Measurements from ENCODE around the gene SLC18A3.
A peak's percentile ranks its signal among the peaks of the same experiment; 100 is the strongest.

SLC18A3 gene

DNA sequence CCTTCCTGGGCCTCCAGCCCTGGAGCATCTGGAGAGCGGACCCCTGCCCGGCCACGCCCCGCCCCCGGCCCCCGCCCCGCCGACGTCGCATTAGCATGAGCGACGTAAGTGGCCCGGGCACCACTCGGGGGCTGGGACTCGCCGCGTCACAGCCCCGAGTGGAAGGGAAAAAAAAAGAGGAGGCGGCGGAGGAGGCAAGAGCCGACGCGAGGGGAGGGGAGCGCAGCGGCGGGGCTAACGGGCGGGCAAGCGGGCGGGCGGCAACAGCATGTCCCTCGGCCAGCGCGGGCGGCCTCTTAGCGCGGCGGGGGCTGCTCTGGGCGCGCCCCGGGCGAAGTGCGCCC is at the start of gene SLC18A3:
TSS of gene SLC18A3 (plus strand) at position 197 of the 344 bp plus-strand sequence. CDS start 431 bp downstream, outside the sequence.
- H3K36me3 Mint-ChIP-seq (ENCODE audit: low read depth) = no peaks in the 10 kb centered on the region
- peaks cover 6% of the 10 kb centered on the region for H3K4me1 Mint-ChIP-seq (ENCODE audit: low read depth)
- H3K4me3 Mint-ChIP-seq = no peak within 1 kb of the TSS
- peaks cover 9% of the 10 kb centered on the region for H3K9me3 Mint-ChIP-seq
- no peak within 1 kb of the TSS for H3K27ac Mint-ChIP-seq
- peaks cover 73% of the 10 kb centered on the region for H3K27me3 Mint-ChIP-seq

DNA sequence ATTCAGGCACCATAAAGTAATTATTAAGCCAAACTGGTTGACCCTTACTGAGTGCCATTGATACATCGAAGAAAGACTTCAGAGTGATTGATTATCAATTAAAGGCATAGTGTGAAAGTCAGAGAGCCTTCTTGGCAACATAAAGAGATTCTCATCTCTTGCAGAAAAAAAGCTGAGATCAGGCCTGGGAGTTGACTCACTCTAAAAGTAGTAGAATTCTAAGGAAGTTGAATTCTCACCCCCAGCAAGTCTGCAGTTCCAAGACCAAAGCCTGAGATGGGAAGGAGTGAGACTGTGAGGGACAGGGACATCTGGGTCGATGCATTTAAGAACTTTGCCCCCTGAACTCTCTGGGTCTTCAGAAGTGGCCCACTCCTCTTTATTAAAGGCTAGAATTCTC is 49.6 kb upstream of the SLC18A3 start:
- no peak overlapping the region for H3K27ac Mint-ChIP-seq
- no peak overlapping the region for H3K4me3 Mint-ChIP-seq
- no peaks in the 10 kb centered on the region for H3K4me1 Mint-ChIP-seq (ENCODE audit: low read depth)
- H3K27me3 Mint-ChIP-seq = peaks cover 21% of the 10 kb centered on the region
- peaks cover 4% of the 10 kb centered on the region for H3K9me3 Mint-ChIP-seq
- H3K36me3 Mint-ChIP-seq (ENCODE audit: low read depth) = no peaks in the 10 kb centered on the region

DNA sequence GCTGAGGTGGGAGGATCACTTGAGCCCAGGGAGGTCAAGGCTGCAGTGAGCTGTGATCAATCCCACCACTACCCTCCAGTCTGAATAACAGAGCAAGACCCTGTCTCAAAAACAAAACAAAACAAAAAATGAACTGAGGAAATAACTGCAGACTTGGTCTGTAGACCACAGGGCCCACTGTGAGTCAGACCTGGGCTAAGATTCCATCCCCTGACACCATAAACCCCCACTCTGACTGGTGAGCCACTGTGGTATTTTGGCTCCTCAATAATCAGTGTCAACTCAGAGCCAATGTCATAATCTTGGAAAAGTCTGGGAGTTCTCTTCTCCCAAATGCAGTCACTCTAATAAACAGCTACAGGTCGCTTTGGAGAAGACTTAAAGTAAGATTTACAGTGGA is 47.2 kb upstream of the SLC18A3 start:
- Mint-ChIP-seq H3K27me3 (peaks cover 29% of the 10 kb centered on the region), H3K9me3 (no peaks in the 10 kb centered on the region), H3K36me3 (ENCODE audit: low read depth) (no peaks in the 10 kb centered on the region), H3K4me3 (no peak overlapping the region), H3K27ac (no peak overlapping the region), H3K4me1 (ENCODE audit: low read depth) (peaks cover 7% of the 10 kb centered on the region)

DNA sequence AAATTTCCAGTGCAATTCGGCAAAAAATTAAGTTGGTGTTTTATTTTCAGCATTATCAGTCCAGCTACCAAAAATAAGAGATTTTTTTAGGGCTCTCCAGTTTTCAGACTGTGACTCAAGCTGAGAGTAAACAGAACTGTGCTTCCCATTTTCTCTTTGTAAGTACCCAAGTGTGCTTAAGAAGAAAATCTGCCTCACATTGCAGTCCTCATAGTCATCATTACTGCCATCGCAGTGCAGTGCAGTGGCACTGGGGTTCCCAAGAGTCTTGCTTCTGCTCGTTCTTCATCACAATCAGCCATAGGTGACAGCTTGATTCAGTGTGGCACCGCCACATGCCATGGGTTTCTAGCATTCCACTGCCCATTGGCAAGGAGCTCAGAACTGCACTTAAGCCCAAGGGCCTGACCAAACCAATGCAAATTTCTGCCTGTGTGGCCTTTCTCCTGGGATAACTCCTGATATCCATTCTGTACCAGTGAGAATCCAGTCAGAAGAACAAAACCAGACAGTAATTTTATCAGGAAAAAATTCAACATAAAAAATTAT is 45.6 kb upstream of the SLC18A3 start:
- Mint-ChIP-seq H3K4me3 (no peak overlapping the region), H3K9me3 (peaks cover 4% of the 10 kb centered on the region), H3K4me1 (ENCODE audit: low read depth) (peaks cover 24% of the 10 kb centered on the region), H3K36me3 (ENCODE audit: low read depth) (no peaks in the 10 kb centered on the region), H3K27me3 (peaks cover 41% of the 10 kb centered on the region), H3K27ac (no peak overlapping the region)

DNA sequence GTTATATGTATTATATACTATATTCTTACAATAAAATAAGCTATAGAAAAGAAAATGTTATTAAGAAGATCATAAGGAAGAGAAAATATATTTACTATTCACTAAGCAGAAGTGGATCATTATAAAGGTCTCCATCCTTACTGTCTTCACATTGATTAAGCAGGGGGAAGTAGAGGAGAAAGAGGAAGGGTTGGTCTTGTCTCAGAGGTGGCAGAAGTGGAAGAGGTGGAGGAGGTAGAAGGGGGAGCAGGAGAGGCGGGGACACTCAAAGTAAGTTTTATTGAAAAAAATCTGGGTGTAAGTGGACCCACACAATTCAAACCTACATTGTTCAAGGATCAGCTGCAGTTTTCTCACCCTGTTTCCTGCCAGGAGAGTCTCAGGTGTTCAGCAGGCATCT is 42.3 kb upstream of the SLC18A3 start:
- Mint-ChIP-seq H3K4me3 (no peak overlapping the region), H3K36me3 (ENCODE audit: low read depth) (no peaks in the 10 kb centered on the region), H3K4me1 (ENCODE audit: low read depth) (peaks cover 37% of the 10 kb centered on the region), H3K27ac (peak overlapping the region; percentile 91), H3K27me3 (peaks cover 47% of the 10 kb centered on the region), H3K9me3 (peaks cover 4% of the 10 kb centered on the region)

DNA sequence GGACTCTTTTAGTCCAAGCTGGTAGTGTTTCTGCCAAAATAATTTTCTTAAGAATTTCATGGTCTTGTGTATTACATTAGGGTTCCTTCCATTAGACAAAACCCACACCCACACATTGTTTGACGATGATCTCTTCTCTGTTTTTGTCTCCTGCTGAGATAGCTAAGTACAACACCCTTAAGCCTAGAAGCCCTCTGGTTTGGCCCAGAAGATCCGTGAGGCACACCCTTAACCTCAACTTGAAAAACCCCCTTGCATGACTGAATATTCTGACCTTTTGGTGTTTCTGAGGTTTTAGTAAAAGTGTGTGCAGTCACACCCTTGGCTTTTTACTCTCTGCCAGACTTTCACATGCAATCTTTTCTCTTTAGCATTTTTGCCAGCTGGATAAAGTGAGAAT is 41.9 kb upstream of the SLC18A3 start:
- Mint-ChIP-seq H3K4me3 (peak overlapping the region; percentile 67), H3K27ac (peak overlapping the region; percentile 91), H3K27me3 (peaks cover 48% of the 10 kb centered on the region), H3K4me1 (ENCODE audit: low read depth) (peaks cover 37% of the 10 kb centered on the region), H3K9me3 (peaks cover 4% of the 10 kb centered on the region), H3K36me3 (ENCODE audit: low read depth) (no peaks in the 10 kb centered on the region)

DNA sequence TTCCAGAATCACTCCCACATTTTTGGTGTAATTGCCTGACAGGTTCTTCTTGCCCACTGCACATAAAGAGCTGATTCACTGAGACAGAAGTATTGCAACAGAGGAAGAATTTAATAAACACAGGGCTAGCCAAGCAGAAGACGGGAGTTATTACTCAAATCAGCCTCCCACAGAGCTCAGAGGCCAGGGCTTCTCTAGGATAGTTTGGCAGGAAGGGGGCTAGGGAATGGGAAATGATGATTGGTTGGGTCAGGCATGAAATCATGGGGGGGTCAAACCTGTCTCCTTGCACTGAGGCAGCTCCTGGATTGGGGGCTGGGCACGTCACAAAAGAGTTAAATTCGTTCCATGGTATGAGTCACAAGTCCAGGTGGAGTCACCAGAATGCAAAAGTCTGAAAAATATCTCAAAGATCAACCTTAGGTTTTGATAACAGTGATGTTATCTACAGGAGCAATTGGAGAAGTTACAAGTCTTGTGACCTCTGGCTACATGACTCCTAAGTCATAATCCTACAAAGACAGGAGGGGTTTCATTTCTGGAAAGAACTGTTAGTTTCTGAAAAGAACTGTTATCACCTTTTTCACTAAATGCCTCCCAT is 41.0 kb upstream of the SLC18A3 start:
- Mint-ChIP-seq H3K27me3 (peaks cover 46% of the 10 kb centered on the region), H3K36me3 (ENCODE audit: low read depth) (no peaks in the 10 kb centered on the region), H3K4me1 (ENCODE audit: low read depth) (peaks cover 37% of the 10 kb centered on the region), H3K27ac (peak overlapping the region; percentile 91), H3K4me3 (peak overlapping the region; percentile 67), H3K9me3 (peaks cover 4% of the 10 kb centered on the region)

DNA sequence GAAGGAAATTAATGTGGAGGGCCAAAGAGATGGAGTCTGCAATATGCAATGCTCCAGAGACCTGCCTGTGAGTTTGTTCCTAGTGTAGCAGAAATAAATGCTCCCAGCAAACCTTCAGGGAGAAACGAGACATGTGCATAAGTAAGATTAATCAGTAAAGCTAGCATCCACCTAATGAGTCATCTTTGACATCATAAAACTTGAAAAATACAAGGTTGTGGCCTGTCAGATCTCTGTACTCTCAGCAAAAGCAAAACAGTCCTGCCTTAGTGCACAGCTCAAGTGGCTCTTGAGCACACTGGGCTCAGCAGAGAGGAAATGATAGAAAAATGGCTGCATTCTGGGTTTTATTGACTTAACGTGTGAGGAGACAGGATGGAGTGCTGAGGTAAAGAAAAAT is 38.7 kb upstream of the SLC18A3 start:
- no peak overlapping the region for H3K4me3 Mint-ChIP-seq
- H3K36me3 Mint-ChIP-seq (ENCODE audit: low read depth) = no peaks in the 10 kb centered on the region
- H3K9me3 Mint-ChIP-seq = peaks cover 4% of the 10 kb centered on the region
- no peak overlapping the region for H3K27ac Mint-ChIP-seq
- peaks cover 37% of the 10 kb centered on the region for H3K4me1 Mint-ChIP-seq (ENCODE audit: low read depth)
- H3K27me3 Mint-ChIP-seq = peaks cover 36% of the 10 kb centered on the region

DNA sequence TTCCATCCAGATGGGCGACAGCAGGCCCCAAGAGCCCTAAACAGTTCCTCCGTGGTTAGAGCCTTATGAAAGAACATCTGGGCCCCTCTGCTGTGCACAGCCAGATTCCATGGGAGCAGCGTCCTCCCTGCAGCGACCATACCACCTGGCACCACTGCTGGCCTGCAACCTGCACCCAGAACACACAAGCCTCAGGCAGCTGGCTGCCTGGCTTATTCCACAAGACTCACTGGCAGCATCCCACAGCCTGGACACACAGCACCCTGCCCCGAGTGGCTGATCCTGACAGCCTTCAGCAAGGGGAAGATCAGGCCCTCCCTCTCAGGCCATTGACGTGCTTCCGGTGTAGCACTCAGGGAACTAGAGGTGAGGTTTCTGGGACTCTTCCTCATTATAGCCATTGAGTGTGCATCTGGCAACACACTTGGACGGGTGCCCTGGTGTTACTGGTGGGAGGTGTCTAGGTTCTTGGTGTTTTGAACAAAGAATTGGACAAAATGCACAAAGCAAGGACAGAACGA is 37.5 kb upstream of the SLC18A3 start:
- H3K27me3 Mint-ChIP-seq = peaks cover 40% of the 10 kb centered on the region
- H3K4me1 Mint-ChIP-seq (ENCODE audit: low read depth) = peaks cover 32% of the 10 kb centered on the region
- peaks cover 4% of the 10 kb centered on the region for H3K9me3 Mint-ChIP-seq
- H3K36me3 Mint-ChIP-seq (ENCODE audit: low read depth) = no peaks in the 10 kb centered on the region
- H3K27ac Mint-ChIP-seq = no peak overlapping the region
- no peak overlapping the region for H3K4me3 Mint-ChIP-seq

DNA sequence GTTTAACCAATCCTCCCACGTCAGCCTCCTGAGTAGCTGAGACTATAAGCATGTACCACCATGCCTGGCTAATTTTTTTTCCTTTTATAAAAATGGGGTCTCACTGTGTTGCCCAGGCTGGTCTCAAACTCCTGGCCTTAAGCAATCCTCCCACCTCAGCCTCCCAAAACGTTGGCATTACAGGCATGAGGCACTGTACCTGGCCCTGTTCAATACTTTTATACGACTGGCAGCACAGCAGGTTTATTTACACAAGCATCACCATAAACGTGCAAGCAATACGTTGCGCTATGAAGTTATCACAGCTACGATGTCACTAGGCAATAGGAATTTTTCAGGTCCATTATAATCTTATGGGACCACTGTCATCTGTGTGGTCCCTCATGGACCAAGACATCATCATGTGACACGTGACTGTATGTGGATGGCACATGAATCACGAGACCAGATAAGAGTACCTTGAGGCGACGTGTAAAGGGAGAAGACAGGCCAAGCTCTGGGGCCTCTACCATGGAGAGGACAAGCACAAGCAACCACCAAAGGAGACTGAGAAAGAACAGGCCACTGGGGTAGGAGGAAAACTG is 34.5 kb upstream of the SLC18A3 start:
- Mint-ChIP-seq H3K36me3 (ENCODE audit: low read depth) (no peaks in the 10 kb centered on the region), H3K9me3 (no peaks in the 10 kb centered on the region), H3K27ac (no peak overlapping the region), H3K4me3 (no peak overlapping the region), H3K4me1 (ENCODE audit: low read depth) (peaks cover 6% of the 10 kb centered on the region), H3K27me3 (peaks cover 30% of the 10 kb centered on the region)

DNA sequence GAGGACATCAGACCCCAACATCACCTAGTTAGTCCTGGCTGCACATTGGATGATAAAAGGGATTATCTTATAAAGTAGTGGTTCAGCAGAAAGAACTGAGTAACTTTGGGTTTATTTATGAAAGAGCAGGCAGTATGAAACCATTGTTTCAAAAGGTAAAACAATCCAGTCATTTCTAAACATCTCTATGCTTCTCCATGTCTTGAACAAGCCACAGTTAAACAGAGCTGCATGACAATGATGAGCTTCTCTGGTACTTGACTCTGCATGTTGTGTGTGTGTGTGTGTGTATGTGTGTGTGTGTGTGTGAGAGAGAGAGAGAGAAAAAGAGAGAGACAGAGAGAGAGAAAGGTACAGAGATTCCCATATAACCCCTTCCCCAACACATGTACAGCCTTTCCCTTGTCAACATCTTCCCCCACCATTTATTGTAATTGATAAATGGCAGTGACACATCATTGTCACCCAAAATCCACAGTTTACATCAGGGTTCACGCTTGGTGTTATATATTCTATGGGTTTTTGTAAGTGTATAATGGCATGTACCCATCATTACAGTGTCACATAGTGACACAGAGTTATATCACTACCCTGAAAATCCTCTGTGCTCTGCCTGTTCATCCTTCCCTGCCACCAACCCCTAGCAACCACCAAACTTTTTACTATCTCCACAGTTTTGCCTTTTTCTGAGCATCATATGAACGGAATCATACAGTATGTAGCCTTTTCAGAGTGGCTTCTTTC is 32.8 kb upstream of the SLC18A3 start:
- H3K27me3 Mint-ChIP-seq = peaks cover 28% of the 10 kb centered on the region
- H3K4me3 Mint-ChIP-seq = no peak overlapping the region
- H3K4me1 Mint-ChIP-seq (ENCODE audit: low read depth) = no peaks in the 10 kb centered on the region
- no peak overlapping the region for H3K27ac Mint-ChIP-seq
- no peaks in the 10 kb centered on the region for H3K9me3 Mint-ChIP-seq
- no peaks in the 10 kb centered on the region for H3K36me3 Mint-ChIP-seq (ENCODE audit: low read depth)

DNA sequence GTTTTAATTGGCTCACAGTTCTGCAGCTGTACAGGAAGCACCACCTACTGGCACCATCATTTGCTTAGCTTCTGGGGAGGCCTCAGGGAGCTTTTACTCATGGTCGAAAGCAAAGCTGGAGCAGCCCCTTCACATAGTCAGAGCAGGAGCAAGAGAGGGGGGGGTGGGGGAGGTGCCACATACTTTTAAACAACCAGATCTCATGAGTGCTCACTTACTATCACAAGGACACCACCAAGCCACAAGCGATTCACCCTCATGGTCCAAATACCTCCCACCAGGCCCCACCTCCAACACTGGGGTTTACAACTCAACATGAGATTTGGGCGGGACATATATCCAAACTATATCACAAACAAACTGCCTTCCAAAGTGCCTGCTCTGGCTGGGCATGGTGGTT is 31.7 kb upstream of the SLC18A3 start:
- H3K9me3 Mint-ChIP-seq = no peaks in the 10 kb centered on the region
- no peaks in the 10 kb centered on the region for H3K4me1 Mint-ChIP-seq (ENCODE audit: low read depth)
- H3K4me3 Mint-ChIP-seq = no peak overlapping the region
- peaks cover 31% of the 10 kb centered on the region for H3K27me3 Mint-ChIP-seq
- no peaks in the 10 kb centered on the region for H3K36me3 Mint-ChIP-seq (ENCODE audit: low read depth)
- no peak overlapping the region for H3K27ac Mint-ChIP-seq

DNA sequence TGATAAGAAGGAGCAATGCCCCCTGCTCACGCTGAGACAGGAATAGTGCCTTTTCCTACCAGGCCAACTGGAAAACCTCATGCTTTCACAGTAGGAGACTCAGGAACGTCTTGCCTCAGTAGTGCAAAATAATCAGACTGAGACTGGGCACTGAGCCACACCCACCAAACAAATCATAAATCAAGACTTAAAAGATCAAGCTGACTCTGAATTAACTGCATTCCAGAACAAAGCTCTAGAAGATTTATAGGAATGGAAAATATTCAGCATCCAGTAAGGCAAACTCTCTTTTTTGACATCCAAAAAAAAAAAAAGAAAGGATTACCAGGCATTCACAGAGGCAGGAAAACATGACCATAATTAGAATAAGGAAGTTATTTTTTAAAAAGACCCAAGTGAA is 30.5 kb upstream of the SLC18A3 start:
- no peaks in the 10 kb centered on the region for H3K9me3 Mint-ChIP-seq
- no peak overlapping the region for H3K27ac Mint-ChIP-seq
- H3K4me3 Mint-ChIP-seq = no peak overlapping the region
- H3K27me3 Mint-ChIP-seq = peaks cover 34% of the 10 kb centered on the region
- no peaks in the 10 kb centered on the region for H3K4me1 Mint-ChIP-seq (ENCODE audit: low read depth)
- no peaks in the 10 kb centered on the region for H3K36me3 Mint-ChIP-seq (ENCODE audit: low read depth)

DNA sequence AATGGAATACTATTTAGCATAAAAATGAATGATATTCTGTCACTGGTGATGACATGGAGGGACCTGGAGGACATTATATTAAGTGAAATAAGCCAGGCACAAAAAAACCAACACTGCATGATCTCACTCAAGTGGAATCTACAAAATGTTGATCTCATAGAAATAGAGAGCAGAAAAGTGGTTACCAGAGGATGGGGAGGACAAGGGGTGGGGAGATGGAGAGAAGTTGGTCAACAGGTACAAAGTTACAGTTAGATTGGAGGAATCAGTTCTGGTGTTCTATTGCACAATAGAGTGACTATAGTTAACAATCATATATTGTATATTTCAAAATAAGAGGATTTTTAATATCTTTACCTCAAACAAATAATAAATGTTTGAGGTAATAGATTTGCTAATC is 24.7 kb upstream of the SLC18A3 start:
- Mint-ChIP-seq H3K9me3 (peaks cover 6% of the 10 kb centered on the region), H3K36me3 (ENCODE audit: low read depth) (no peaks in the 10 kb centered on the region), H3K27ac (no peak overlapping the region), H3K4me1 (ENCODE audit: low read depth) (no peaks in the 10 kb centered on the region), H3K27me3 (peaks cover 34% of the 10 kb centered on the region), H3K4me3 (no peak overlapping the region)

DNA sequence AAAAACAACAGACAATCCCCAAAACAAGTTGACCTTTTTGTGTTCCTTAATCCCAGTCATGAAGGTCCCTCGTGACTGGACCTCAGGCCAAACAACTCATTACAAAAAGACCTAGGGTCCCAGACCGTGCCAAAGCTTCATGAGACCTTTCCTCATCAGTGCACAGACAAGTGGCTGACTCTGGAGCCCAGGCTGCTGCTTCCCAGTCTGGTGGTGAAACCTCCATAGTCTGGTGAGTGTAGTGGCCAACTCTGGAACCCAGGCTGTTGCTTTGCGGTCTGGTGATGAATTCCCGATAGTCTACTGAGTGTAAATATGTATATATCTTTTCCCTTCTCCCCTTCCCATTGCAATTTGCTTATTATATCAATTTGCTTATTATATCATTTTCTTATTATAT is 22.1 kb upstream of the SLC18A3 start:
- peaks cover 25% of the 10 kb centered on the region for H3K27me3 Mint-ChIP-seq
- no peaks in the 10 kb centered on the region for H3K4me1 Mint-ChIP-seq (ENCODE audit: low read depth)

More for the DNA sequence above, 22.1 kb upstream of the SLC18A3 start:
- H3K27ac Mint-ChIP-seq = no peak overlapping the region
- H3K36me3 Mint-ChIP-seq (ENCODE audit: low read depth) = no peaks in the 10 kb centered on the region
- H3K4me3 Mint-ChIP-seq = no peak overlapping the region
- peaks cover 6% of the 10 kb centered on the region for H3K9me3 Mint-ChIP-seq
